Stimulated activated CD4-positive, alpha-beta T cell treated with anti-CD3 and anti-CD28 coated beads, Interleukin-12 subunit alpha, Interleukin-12 subunit beta, amount 100 ng/mL, for 48 hours (primary cell): Measurements from ENCODE around the gene ZP2.
A peak's percentile ranks its signal among the peaks of the same experiment; 100 is the strongest.
"Not testable (repeated sequence)": the region's sequence is repeated elsewhere in the genome, so short reads cannot be mapped to it uniquely, and the experiment has no call there.

ENCODE experiments used
- DNase-seq, 3 donors: peaks; one replicate each; pipeline ENCODE4 v3.0.0-alpha.2; 2020; ENCODE audit warnings: low read depth in 2 of 3, low spot score in 1 of 3

The ZP2 gene

GRCh38 chr16:21175397-21175796, 36.0 kb downstream of the ZP2 start:
- DNase-seq, result no peak

- no peak for DNase-seq
Observed at GRCh38 chr16:21172650-21173049, 38.7 kb downstream of the ZP2 start.

GRCh38 chr16:21170116-21170515, 41.3 kb downstream of the ZP2 start:
- not testable (repeated sequence) for DNase-seq

- no peak for DNase-seq
Observed at GRCh38 chr16:21169249-21169981, 42.0 kb downstream of the ZP2 start.

GRCh38 chr16:21167929-21168602, 43.3 kb downstream of the ZP2 start:
- DNase-seq, result no peak

GRCh38 chr16:21167360-21167759, 44.0 kb downstream of the ZP2 start:
- DNase-seq, result no peak

GRCh38 chr16:21166561-21166961, 44.8 kb downstream of the ZP2 start:
- DNase-seq, result no peak

- no peak for DNase-seq
Observed at GRCh38 chr16:21164521-21165168, 46.7 kb downstream of the ZP2 start.

GRCh38 chr16:21163576-21163975, 47.8 kb downstream of the ZP2 start:
- DNase-seq, result no peak

- no peak for DNase-seq
Observed at GRCh38 chr16:21162661-21163151, 48.7 kb downstream of the ZP2 start.

GRCh38 chr16:21161211-21161610, 50.2 kb downstream of the ZP2 start:
- no peak for DNase-seq

GRCh38 chr16:21160276-21160675, 51.1 kb downstream of the ZP2 start:
- DNase-seq, result no peak

GRCh38 chr16:21159281-21159951, 52.0 kb downstream of the ZP2 start:
- DNase-seq, result no peak

- DNase-seq, result peak; percentile 49 to 79 (median 72)
Observed at GRCh38 chr16:21158208-21159110, 52.9 kb downstream of the ZP2 start, which contains the start of gene LDAF1. Gene LDAF1 (plus strand): TSS chr16:21158674. CDS start chr16:21161183, 2,509 bp downstream.

- no peak for DNase-seq
Observed at GRCh38 chr16:21157632-21158031, 53.7 kb downstream of the ZP2 start.

GRCh38 chr16:21156767-21157467, 54.5 kb downstream of the ZP2 start:
- DNase-seq, result no peak

- not testable (repeated sequence) for DNase-seq
Observed at GRCh38 chr16:21156011-21156410, 55.4 kb downstream of the ZP2 start.

GRCh38 chr16:21153124-21153729, 58.1 kb downstream of the ZP2 start:
- not testable (repeated sequence) for DNase-seq
